Bronchial epithelial cell (primary cell): Measurements from ENCODE around the gene SMNDC1. TPM values are rescaled to one million over a fixed set of nuclear protein-coding genes. Genes with fewer than 3 reads are reported as not detected.
A peak's percentile ranks its signal among the peaks of the same experiment; 100 is the strongest.

Source experiments
- DNase-seq: peaks from one replicate; pipeline ENCODE4 v3.0.0-alpha.2; 2010; ENCODE audit warnings: low read depth
- FAIRE-seq: peaks from 2 replicates; lab custom pipeline; 2011; peaks lifted over from hg19 to GRCh38; lab: Jason Lieb, UNC
- H3K27me3 ChIP-seq: 2 replicates; pipeline ENCODE4 v1.5.1; 2011; ENCODE audit warnings: low read length; ENCODE audit not compliant: control insufficient read depth, insufficient read depth
- H3K36me3 ChIP-seq: 2 replicates; pipeline ENCODE4 v1.5.1; 2011; ENCODE audit warnings: low read length; ENCODE audit not compliant: control insufficient read depth, insufficient read depth
- H3K4me3 ChIP-seq: 2 replicates; pipeline ENCODE4 v1.5.1; 2011; ENCODE audit warnings: mild to moderate bottlenecking, low read depth, low read length, control low read depth
- CTCF ChIP-seq: IDR thresholded peaks from 2 replicates; pipeline ENCODE4 v1.5.1; 2011; ENCODE audit warnings: mild to moderate bottlenecking, moderate library complexity, low read length, control low read depth, inconsistent platforms; ENCODE audit not compliant: insufficient read depth, severe bottlenecking
- total RNA-seq: library from RNA; depleted of rRNA; stranded (reverse); fragments of >200 nt; gene quantifications from 2 replicates; pipeline ENCODE4 v1.2.1, GENCODE V29; 2014

SMNDC1 gene
- total RNA-seq, 1 donor from 2014 or later: 6.3 TPM

- DNase-seq (no peak), FAIRE-seq (no peak)
- Histone ChIP-seq H3K27me3 (no peaks in the 10 kb centered on the region), H3K36me3 (peaks cover 15% of the 10 kb centered on the region), H3K4me3 (no peak overlapping the region)
- TF ChIP-seq CTCF: no peak
Measured at GRCh38 chr10:110296966-110297365, 7.8 kb downstream of the SMNDC1 start.

GRCh38 chr10:110286841-110287240 lies 17.9 kb downstream of the SMNDC1 start:
- H3K36me3 ChIP-seq: peaks cover 3% of the 10 kb centered on the region
- H3K27me3 ChIP-seq: no peaks in the 10 kb centered on the region
- peak; percentile 90 for DNase-seq
- FAIRE-seq: no peak
- TF ChIP-seq CTCF: no peak
- H3K4me3 ChIP-seq: no peak overlapping the region

GRCh38 chr10:110285501-110285900 lies 19.2 kb downstream of the SMNDC1 start:
- FAIRE-seq: no peak

GRCh38 chr10:110284262-110284661 lies 20.5 kb downstream of the SMNDC1 start:
- no peak for TF ChIP-seq CTCF
- H3K4me3 ChIP-seq: no peak overlapping the region
- DNase-seq (no peak), FAIRE-seq (no peak)
- H3K36me3 ChIP-seq: peaks cover 3% of the 10 kb centered on the region
- no peaks in the 10 kb centered on the region for H3K27me3 ChIP-seq

More at GRCh38 chr10:110285501-110285900, 19.2 kb downstream of the SMNDC1 start:
- no peak for DNase-seq
- no peak for TF ChIP-seq CTCF
- H3K27me3 ChIP-seq: no peaks in the 10 kb centered on the region
- H3K36me3 ChIP-seq: peaks cover 2% of the 10 kb centered on the region
- no peak overlapping the region for H3K4me3 ChIP-seq

- Histone ChIP-seq H3K27me3 (no peaks in the 10 kb centered on the region), H3K36me3 (peaks cover 1% of the 10 kb centered on the region), H3K4me3 (no peak overlapping the region)
- TF ChIP-seq CTCF: peak; percentile 69
- FAIRE-seq (no peak), DNase-seq (peak; percentile 61)
Measured at GRCh38 chr10:110279407-110279986, 25.2 kb downstream of the SMNDC1 start.
